ENCODE measurements around the gene CTR9. TPM values are rescaled to one million over a fixed set of nuclear protein-coding genes. Genes with fewer than 3 reads are reported as not detected.

Gene CTR9
- total and polyA plus RNA-seq, 2 of the 8 experiments (the other 6 are each of a cell fraction or from before 2014, with no cell fraction given): 6.1 to 37.7 TPM

DNA sequence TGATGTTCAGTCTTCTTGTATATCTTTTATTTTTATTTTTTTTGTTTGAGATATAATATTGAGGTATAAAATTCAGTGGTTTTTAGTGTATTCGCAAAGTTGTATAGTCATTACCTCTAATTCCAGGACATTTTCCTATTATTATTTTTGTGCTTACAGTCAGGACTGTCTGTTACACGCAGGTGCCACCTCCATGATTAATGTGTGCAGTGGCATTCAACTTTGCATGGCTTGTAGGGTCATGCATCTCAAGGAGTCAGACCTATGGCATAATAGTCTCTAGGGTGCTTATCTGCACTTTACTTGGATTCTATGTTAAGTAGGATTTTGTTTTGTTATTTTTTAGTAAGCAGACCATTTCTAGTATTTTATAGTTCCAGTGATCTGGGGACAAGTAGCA lies 1.0 kb downstream of the CTR9 start (continued):
- TF ChIP-seq CHD7 (IDR thresholded peaks at IDR 0.05; ENCODE audit: insufficient replicate concordance, low read length) (no peak), BCL11A (IDR thresholded peaks at IDR 0.05; ENCODE audit: low read depth in 2 of 2, low read length in 2 of 2) (no peak), POLR2AphosphoS5 (IDR thresholded peaks at IDR 0.05; ENCODE audit: low read depth, low read length) (no peak), SP4 (IDR thresholded peaks at IDR 0.05; ENCODE audit: low read length) (no peak), ATF3 (IDR thresholded peaks at IDR 0.05; ENCODE audit: insufficient read depth, low read depth, low read length) (no peak), MAX (IDR thresholded peaks at IDR 0.05) (no peak)

All from H1 (cell line).